ENCODE results near the gene SRGAP2.
"Not testable (repeated sequence)": the region's sequence is repeated elsewhere in the genome, so short reads cannot be mapped to it uniquely, and the experiment has no call there.

SRGAP2 gene

GRCh38 chr1:206205569-206205968 is 2.2 kb downstream of the SRGAP2 start:
- not testable (repeated sequence) for DNase-seq (ENCODE audit: low spot score)

- not testable (repeated sequence) for DNase-seq (ENCODE audit: low spot score)
These were observed 7.5 kb downstream of the SRGAP2 start for GRCh38 chr1:206210802-206211201.

- DNase-seq (ENCODE audit: low spot score): not testable (repeated sequence)
These were observed 12.5 kb downstream of the SRGAP2 start for GRCh38 chr1:206215600-206216392.

GRCh38 chr1:206218285-206218684 is 14.9 kb downstream of the SRGAP2 start:
- not testable (repeated sequence) for DNase-seq (ENCODE audit: low spot score)

- not testable (repeated sequence) for DNase-seq (ENCODE audit: low spot score)
These were observed 15.4 kb downstream of the SRGAP2 start for GRCh38 chr1:206218765-206219164.

- not testable (repeated sequence) for DNase-seq (ENCODE audit: low spot score)
These were observed 16.4 kb downstream of the SRGAP2 start for GRCh38 chr1:206219514-206220331.

GRCh38 chr1:206220332-206221000 is 17.1 kb downstream of the SRGAP2 start:
- DNase-seq (ENCODE audit: low spot score): peak; percentile 14

- DNase-seq (ENCODE audit: low spot score): not testable (repeated sequence)
These were observed 18.2 kb downstream of the SRGAP2 start for GRCh38 chr1:206221585-206221984.

GRCh38 chr1:206224190-206224776 is 20.9 kb downstream of the SRGAP2 start:
- DNase-seq (ENCODE audit: low spot score): peak; percentile 1

GRCh38 chr1:206225386-206225785 is 22.0 kb downstream of the SRGAP2 start:
- DNase-seq (ENCODE audit: low spot score): not testable (repeated sequence)

- DNase-seq (ENCODE audit: low spot score): not testable (repeated sequence)
These were observed 23.5 kb downstream of the SRGAP2 start for GRCh38 chr1:206226886-206227285.

- DNase-seq (ENCODE audit: low spot score): not testable (repeated sequence)
These were observed 25.9 kb downstream of the SRGAP2 start for GRCh38 chr1:206229286-206229685.

GRCh38 chr1:206231989-206232388 is 28.6 kb downstream of the SRGAP2 start:
- DNase-seq (ENCODE audit: low spot score): not testable (repeated sequence)

- not testable (repeated sequence) for DNase-seq (ENCODE audit: low spot score)
These were observed 29.8 kb downstream of the SRGAP2 start for GRCh38 chr1:206232970-206233645.

- DNase-seq (ENCODE audit: low spot score): not testable (repeated sequence)
These were observed 31.0 kb downstream of the SRGAP2 start for GRCh38 chr1:206234189-206234916.

GRCh38 chr1:206235190-206235589 is 31.8 kb downstream of the SRGAP2 start:
- not testable (repeated sequence) for DNase-seq (ENCODE audit: low spot score)

- not testable (repeated sequence) for DNase-seq (ENCODE audit: low spot score)
These were observed 36.9 kb downstream of the SRGAP2 start for GRCh38 chr1:206240288-206240687.

- DNase-seq (ENCODE audit: low spot score): not testable (repeated sequence)
These were observed 40.0 kb downstream of the SRGAP2 start for GRCh38 chr1:206243335-206243734.

GRCh38 chr1:206245479-206245878 is 42.1 kb downstream of the SRGAP2 start:
- not testable (repeated sequence) for DNase-seq (ENCODE audit: low spot score)

- DNase-seq (ENCODE audit: low spot score): not testable (repeated sequence)
These were observed 43.0 kb downstream of the SRGAP2 start for GRCh38 chr1:206246129-206246886.

All from kidney tubule cell (primary cell).